GM18498 (cell line): ENCODE results near the gene GNAS.
"Not testable (repeated sequence)": the region's sequence is repeated elsewhere in the genome, so short reads cannot be mapped to it uniquely, and the experiment has no call there.

ENCODE experiments used
- ATAC-seq: cut with Tn5 transposase; IDR thresholded peaks from one replicate; pipeline ENCODE4 v1.9.1; 2021; ENCODE audit warnings: mild to moderate bottlenecking, moderate library complexity; ENCODE audit not compliant: unreplicated experiment

GNAS gene

GRCh38 chr20:58918621-58919020 is 66.1 kb downstream of the GNAS start:
- no peak for ATAC-seq

- no peak for ATAC-seq
These were observed 69.0 kb downstream of the GNAS start for GRCh38 chr20:58921564-58921963.

GRCh38 chr20:58922036-58922435 is 69.5 kb downstream of the GNAS start:
- no peak for ATAC-seq

- ATAC-seq, result no peak
These were observed 70.7 kb downstream of the GNAS start for GRCh38 chr20:58923117-58923712.

- no peak for ATAC-seq
These were observed 74.4 kb downstream of the GNAS start for GRCh38 chr20:58926802-58927489.

- no peak for ATAC-seq
These were observed 75.1 kb downstream of the GNAS start for GRCh38 chr20:58927490-58928061.

GRCh38 chr20:58930496-58930895 is 78.0 kb downstream of the GNAS start:
- ATAC-seq, result no peak

- ATAC-seq, result no peak
These were observed 79.7 kb downstream of the GNAS start for GRCh38 chr20:58932170-58932569.

GRCh38 chr20:58938078-58938477 is 85.6 kb downstream of the GNAS start:
- ATAC-seq, result no peak

GRCh38 chr20:58938541-58938940 is 86.0 kb downstream of the GNAS start:
- no peak for ATAC-seq

GRCh38 chr20:58941471-58941870 is 89.0 kb downstream of the GNAS start:
- no peak for ATAC-seq

- no peak for ATAC-seq
These were observed 90.0 kb downstream of the GNAS start for GRCh38 chr20:58942549-58942948.

- ATAC-seq, result no peak
These were observed 92.1 kb downstream of the GNAS start for GRCh38 chr20:58944610-58945009.

- no peak for ATAC-seq
These were observed 93.6 kb downstream of the GNAS start for GRCh38 chr20:58945965-58946631.

GRCh38 chr20:58947797-58948388 is 95.4 kb downstream of the GNAS start:
- not testable (repeated sequence) for ATAC-seq

- ATAC-seq, result no peak
These were observed 98.1 kb downstream of the GNAS start for GRCh38 chr20:58950603-58951002.

GRCh38 chr20:58953050-58953449 is 100.5 kb downstream of the GNAS start:
- no peak for ATAC-seq

GRCh38 chr20:58956078-58956477 is 103.6 kb downstream of the GNAS start:
- ATAC-seq, result no peak

GRCh38 chr20:58959652-58960051 is 107.1 kb downstream of the GNAS start:
- no peak for ATAC-seq
